Liver (tissue), 9 donors: ENCODE data around the gene MSRB2. TPM values are rescaled to one million over a fixed set of nuclear protein-coding genes. Genes with fewer than 3 reads are reported as not detected.

Source experiments
- DNase-seq: peaks from one replicate; pipeline ENCODE4 v3.0.0-alpha.2; 2017; ENCODE audit warnings: low spot score
- H3K27ac ChIP-seq, 2 donors: one replicate each; pipeline ENCODE4 v1.7.0; 2013; ENCODE audit warnings: inconsistent platforms in 2 of 2, low read length in 2 of 2, control low read depth in 1 of 2, low read depth in 1 of 2, mild to moderate bottlenecking in 1 of 2
- H3K27me3 ChIP-seq, 4 donors: one replicate each; pipeline versions ENCODE4 v1.6.1 to v1.7.0; 2013; ENCODE audit warnings: low read length in 3 of 4, inconsistent platforms in 1 of 4, mild to moderate bottlenecking in 1 of 4, moderate library complexity in 1 of 4; ENCODE audit not compliant: control insufficient read depth in 4 of 4, insufficient read depth in 4 of 4
- H3K36me3 ChIP-seq, 4 donors: one replicate each; pipeline versions ENCODE4 v1.6.1 to v1.7.0; 2013; ENCODE audit warnings: low read length in 3 of 4, mild to moderate bottlenecking in 3 of 4, low read depth in 1 of 4, moderate library complexity in 1 of 4; ENCODE audit not compliant: control insufficient read depth in 4 of 4, insufficient read depth in 3 of 4
- H3K4me1 ChIP-seq, 4 donors: one replicate each; pipeline versions ENCODE4 v1.6.1 to v1.7.0; 2013; ENCODE audit warnings: low read length in 3 of 4, mild to moderate bottlenecking in 3 of 4, moderate library complexity in 1 of 4; ENCODE audit not compliant: control insufficient read depth in 4 of 4, insufficient read depth in 4 of 4
- H3K4me3 ChIP-seq, 3 donors: one replicate each; pipeline versions ENCODE4 v1.6.1 to v1.7.0; 2013; ENCODE audit warnings: low read length in 3 of 3, control low read depth in 1 of 3, low read depth in 1 of 3, mild to moderate bottlenecking in 1 of 3
- H3K9ac ChIP-seq, 2 donors: one replicate each; pipeline ENCODE4 v1.7.0; 2013; ENCODE audit warnings: low read length in 2 of 2, mild to moderate bottlenecking in 2 of 2, moderate library complexity in 2 of 2, control low read depth in 1 of 2, low read depth in 1 of 2
- H3K9me3 ChIP-seq, 4 donors: one replicate each; pipeline versions ENCODE4 v1.6.1 to v1.7.0; 2013; ENCODE audit warnings: low read length in 3 of 4; ENCODE audit not compliant: control insufficient read depth in 4 of 4
- ATF3 ChIP-seq: IDR thresholded peaks from 2 replicates; pipeline ENCODE4 v1.6.1; 2016; ENCODE audit warnings: antibody characterized with exemption
- CTCF ChIP-seq: fragments of 150-350 bp; IDR thresholded peaks from 2 replicates; pipeline ENCODE4 v1.5.1; 2017; ENCODE audit warnings: improper control_type of control experiment, low read depth, low read length; ENCODE audit not compliant: missing input control
- FOXA1 ChIP-seq: IDR thresholded peaks from 2 replicates; pipeline ENCODE4 v1.6.1; 2016; ENCODE audit warnings: antibody characterized with exemption
- FOXA2 ChIP-seq: IDR thresholded peaks from 2 replicates; pipeline ENCODE4 v1.6.1; 2016; ENCODE audit warnings: antibody characterized with exemption
- GABPA ChIP-seq, 2 donors: IDR thresholded peaks in 1 of 2; conservative IDR thresholded peaks in 1 of 2; 2 replicates each; pipeline ENCODE4 v1.6.1; 2016; ENCODE audit warnings: antibody characterized with exemption in 2 of 2, mild to moderate bottlenecking in 1 of 2, moderate library complexity in 1 of 2
- HNF4A ChIP-seq, 2 donors: conservative IDR thresholded peaks; 2 replicates each; pipeline ENCODE4 v1.6.1; 2016; ENCODE audit warnings: antibody characterized with exemption in 2 of 2, mild to moderate bottlenecking in 2 of 2
- HNF4G ChIP-seq: IDR thresholded peaks from 2 replicates; pipeline ENCODE4 v1.6.1; 2016; ENCODE audit warnings: antibody characterized with exemption
- JUND ChIP-seq, 2 donors: IDR thresholded peaks; 2 replicates each; pipeline ENCODE4 v1.6.1; 2016; ENCODE audit warnings: antibody characterized with exemption in 2 of 2
- MAX ChIP-seq: IDR thresholded peaks from 2 replicates; pipeline ENCODE4 v1.6.1; 2016; ENCODE audit warnings: antibody characterized with exemption
- NR2F2 ChIP-seq: IDR thresholded peaks from 2 replicates; pipeline ENCODE4 v1.6.1; 2016; ENCODE audit warnings: antibody characterized with exemption
- RAD21 ChIP-seq, 2 donors: IDR thresholded peaks; 2 replicates each; pipeline ENCODE4 v1.6.1; 2016; ENCODE audit warnings: antibody characterized with exemption in 2 of 2, mild to moderate bottlenecking in 2 of 2
- REST ChIP-seq: IDR thresholded peaks from 2 replicates; pipeline ENCODE4 v1.6.1; 2016; ENCODE audit warnings: antibody characterized with exemption, mild to moderate bottlenecking
- RXRA ChIP-seq, 2 donors: IDR thresholded peaks; 2 replicates each; pipeline ENCODE4 v1.6.1; 2017 to 2018; ENCODE audit warnings: antibody characterized with exemption in 2 of 2, mild to moderate bottlenecking in 1 of 2
- SP1 ChIP-seq: IDR thresholded peaks from 2 replicates; pipeline ENCODE4 v1.6.1; 2018; ENCODE audit warnings: antibody characterized with exemption, mild to moderate bottlenecking
- TAF1 ChIP-seq: conservative IDR thresholded peaks from 2 replicates; pipeline ENCODE4 v1.6.1; 2016; ENCODE audit warnings: antibody characterized with exemption, mild to moderate bottlenecking
- YY1 ChIP-seq: IDR thresholded peaks from 2 replicates; pipeline ENCODE4 v1.6.1; 2016; ENCODE audit warnings: antibody characterized with exemption, mild to moderate bottlenecking
- ZBTB33 ChIP-seq: IDR thresholded peaks from 2 replicates; pipeline ENCODE4 v1.6.1; 2016; ENCODE audit warnings: antibody characterized with exemption
- WGBS: extraction: QIAGEN DNeasy Blood & Tissue Kit; methylation state at CpG from one replicate; pipeline ENCODE4 v1.1.7; 2013; 5-methylcytosine and 5-hydroxymethylcytosine counted together
- polyA plus RNA-seq, 2 donors: library from polyadenylated mRNA; stranded (reverse) in 1 of 2; unstranded in 1 of 2; fragments of 200-250 nt in 1 of 2; fragments of >200 nt in 1 of 2; fragmentation: Nextera tagmentation in 1 of 2; extraction: Ambion mirVana in 1 of 2; gene quantifications; one replicate each; pipeline versions ENCODE4 v1.2.1 to v1.2.3, GENCODE V29; 2013 to 2015
- total RNA-seq, 2 donors: library from RNA; depleted of rRNA; stranded (reverse); fragments of >200 nt; gene quantifications; one replicate each; pipeline ENCODE4 v1.2.3, GENCODE V29; 2014
- donor health status: healthy.
- donor health status: healthy.
- donor health status: healthy.
- donor health status: healthy.
- donor health status: healthy.

The MSRB2 gene
- total and polyA plus RNA-seq, 4 donors: 7.3 to 69.4 (median 14.5) TPM

GRCh38 chr10:23150610-23151009 lies 55.2 kb downstream of the MSRB2 start:
- no peak overlapping the region for H3K9ac ChIP-seq
- TF ChIP-seq YY1 (no peak), JUND (IDR thresholded peaks at IDR 0.05) (no peak), CTCF (no peak), HNF4A (conservative IDR thresholded peaks at IDR 0.05) (no peak), GABPA (IDR thresholded peaks at IDR 0.05 in 1 of 2, conservative IDR thresholded peaks at IDR 0.05 in 1 of 2) (no peak), MAX (no peak), TAF1 (no peak)

GRCh38 chr10:23151071-23151470 lies 55.7 kb downstream of the MSRB2 start:
- Histone ChIP-seq H3K9me3 (no peaks in the 10 kb centered on the region), H3K27me3 (no peaks in the 10 kb centered on the region), H3K36me3 (no peaks in the 10 kb centered on the region), H3K27ac (no peak overlapping the region), H3K4me3 (no peak overlapping the region), H3K9ac (no peak overlapping the region), H3K4me1 (no peaks in the 10 kb centered on the region)
- TF ChIP-seq CTCF (no peak), HNF4A (conservative IDR thresholded peaks at IDR 0.05) (no peak), ATF3 (no peak), YY1 (no peak), FOXA2 (no peak), GABPA (IDR thresholded peaks at IDR 0.05 in 1 of 2, conservative IDR thresholded peaks at IDR 0.05 in 1 of 2) (no peak), RAD21 (IDR thresholded peaks at IDR 0.05) (no peak), ZBTB33 (no peak), FOXA1 (no peak), MAX (no peak), HNF4G (no peak), REST (no peak), SP1 (no peak), TAF1 (no peak), RXRA (IDR thresholded peaks at IDR 0.05) (no peak), NR2F2 (no peak)
- DNase-seq: no peak
- 86% methylated on average over 7 of the region's 7 CpGs for WGBS

More at GRCh38 chr10:23150610-23151009, 55.2 kb downstream of the MSRB2 start:
- H3K9me3 ChIP-seq: no peaks in the 10 kb centered on the region
- 73% methylated on average over 12 of the region's 12 CpGs for WGBS
- no peaks in the 10 kb centered on the region for H3K4me1 ChIP-seq
- no peak overlapping the region for H3K4me3 ChIP-seq
- H3K36me3 ChIP-seq: no peaks in the 10 kb centered on the region
- DNase-seq: no peak
- H3K27ac ChIP-seq: no peak overlapping the region
- no peaks in the 10 kb centered on the region for H3K27me3 ChIP-seq
